Bladder microvascular endothelial cell (primary cell): ENCODE measurements around the gene WBP1L. TPM values are rescaled to one million over a fixed set of nuclear protein-coding genes. Genes with fewer than 3 reads are reported as not detected.

Experiments
- total RNA-seq: library from RNA; depleted of rRNA; stranded (reverse); fragments of >200 nt; gene quantifications from 2 replicates; pipeline ENCODE4 v1.2.3, GENCODE V29; 2014

Gene WBP1L
- 26.6 and 52.7 TPM in 2 replicates for total RNA-seq

GRCh38 chr10:102743588-102744373 lies at the start of gene WBP1L:
WBP1L (plus strand) TSS chr10:102743948; CDS start chr10:102744054, 106 bp downstream.

GRCh38 chr10:102713814-102714620 lies 29.7 kb upstream of the WBP1L start, which contains the start of gene ARL3:
ARL3 (minus strand) TSS chr10:102714397; CDS start chr10:102714275, 122 bp downstream.

GRCh38 chr10:102714621-102715455 lies 28.9 kb upstream of the WBP1L start, which contains the start of gene SFXN2:
SFXN2 (plus strand) TSS chr10:102714636; CDS start chr10:102726637, 12,001 bp downstream.

GRCh38 chr10:102837230-102837721 lies 93.5 kb downstream of the WBP1L start, which contains the start of gene CYP17A1:
CYP17A1 (minus strand) TSS chr10:102837413; CDS start chr10:102837361, 52 bp downstream.

Other genes with a start within 250 kb of the WBP1L start
- 154 and 207 TPM in 2 replicates for gene ACTR1A, start 241.2 kb upstream of the WBP1L start, total RNA-seq
- gene SUFU, start 240.0 kb upstream of the WBP1L start, total RNA-seq: 2.3 and 6.9 TPM in 2 replicates
- 48.4 and 72.8 TPM in 2 replicates for gene TRIM8, start 99.5 kb upstream of the WBP1L start, total RNA-seq
- gene ARL3, start 29.6 kb upstream of the WBP1L start, total RNA-seq: 3.2 and 3.7 TPM in 2 replicates
- gene SFXN2, start 29.3 kb upstream of the WBP1L start, total RNA-seq: 3.7 and 7.4 TPM in 2 replicates
- not detected in 2 replicates for gene CYP17A1, start 93.5 kb downstream of the WBP1L start, total RNA-seq
- 14.6 and 22.6 TPM in 2 replicates for gene BORCS7, start 110.3 kb downstream of the WBP1L start, total RNA-seq
- 0.81 and 1.1 TPM in 2 replicates for gene AS3MT, start 125.5 kb downstream of the WBP1L start, total RNA-seq
- gene CNNM2, start 174.3 kb downstream of the WBP1L start, total RNA-seq: 1.9 and 6.0 TPM in 2 replicates